Astrocyte (in vitro differentiated cells and primary cell): Measurements from ENCODE around the gene PAPLN. TPM values are rescaled to one million over a fixed set of nuclear protein-coding genes. Genes with fewer than 3 reads are reported as not detected.

Experiments used
- DNase-seq: peaks from one replicate; pipeline ENCODE4 v3.0.0-alpha.2; 2010; ENCODE audit warnings: low read depth
- FAIRE-seq: peaks from 2 replicates; lab custom pipeline; 2011; peaks lifted over from hg19 to GRCh38; lab: Jason Lieb, UNC
- H2AFZ ChIP-seq: 2 replicates; pipeline ENCODE4 v1.6.0; 2012; ENCODE audit warnings: low read depth, low read length, inconsistent platforms
- H3K27ac ChIP-seq: 2 replicates; pipeline ENCODE4 v1.5.1; 2011; ENCODE audit warnings: low read depth, low read length, inconsistent platforms
- H3K27me3 ChIP-seq: 2 replicates; pipeline ENCODE4 v1.6.0; 2011; ENCODE audit warnings: low read length, inconsistent platforms; ENCODE audit not compliant: insufficient read depth
- H3K36me3 ChIP-seq: 2 replicates; pipeline ENCODE4 v1.5.1; 2011; ENCODE audit warnings: low read length, inconsistent platforms; ENCODE audit not compliant: insufficient read depth
- H3K4me1 ChIP-seq: 2 replicates; pipeline ENCODE4 v1.5.1; 2011; ENCODE audit warnings: low read length, inconsistent platforms; ENCODE audit not compliant: insufficient read depth
- H3K4me2 ChIP-seq: 2 replicates; pipeline ENCODE4 v1.6.0; 2012; ENCODE audit warnings: low read length, inconsistent platforms
- H3K4me3 ChIP-seq: 2 replicates; pipeline ENCODE4 v1.5.1; 2011; ENCODE audit warnings: low read depth, mild to moderate bottlenecking, low read length, inconsistent platforms; ENCODE audit not compliant: insufficient read depth
- H3K79me2 ChIP-seq: 2 replicates; pipeline ENCODE4 v1.6.0; 2012; ENCODE audit warnings: mild to moderate bottlenecking, low read length, inconsistent platforms; ENCODE audit not compliant: insufficient read depth
- H3K9ac ChIP-seq: 2 replicates; pipeline ENCODE4 v1.6.0; 2012; ENCODE audit warnings: mild to moderate bottlenecking, low read length, inconsistent platforms
- H3K9me3 ChIP-seq: 2 replicates; pipeline ENCODE4 v1.5.1; 2012; ENCODE audit warnings: low read depth, mild to moderate bottlenecking, low read length, inconsistent platforms; ENCODE audit not compliant: insufficient read depth
- H4K20me1 ChIP-seq: 2 replicates; pipeline ENCODE4 v1.6.0; 2012; ENCODE audit warnings: low read length, inconsistent platforms; ENCODE audit not compliant: insufficient read depth
- H3K27ac Mint-ChIP-seq: one replicate; pipeline ENCODE4 v1.8.0; 2021; ENCODE audit warnings: mild to moderate bottlenecking, mixed read lengths; ENCODE audit not compliant: unreplicated experiment
- H3K27me3 Mint-ChIP-seq: one replicate; pipeline ENCODE4 v1.8.0; 2021; ENCODE audit warnings: low read depth, mixed read lengths; ENCODE audit not compliant: unreplicated experiment
- H3K36me3 Mint-ChIP-seq: one replicate; pipeline ENCODE4 v1.8.0; 2021; ENCODE audit warnings: low read depth, mixed read lengths; ENCODE audit not compliant: unreplicated experiment
- H3K4me1 Mint-ChIP-seq: one replicate; pipeline ENCODE4 v1.8.0; 2021; ENCODE audit warnings: low read depth, mixed read lengths; ENCODE audit not compliant: unreplicated experiment
- H3K4me3 Mint-ChIP-seq: one replicate; pipeline ENCODE4 v1.8.0; 2021; ENCODE audit warnings: mild to moderate bottlenecking, moderate library complexity, mixed read lengths; ENCODE audit not compliant: unreplicated experiment
- H3K9me3 Mint-ChIP-seq: one replicate; pipeline ENCODE4 v1.8.0; 2021; ENCODE audit warnings: mild to moderate bottlenecking, mixed read lengths; ENCODE audit not compliant: unreplicated experiment
- EZH2 ChIP-seq: IDR thresholded peaks from 2 replicates; pipeline ENCODE4 v1.6.1; 2012; ENCODE audit warnings: mild to moderate bottlenecking, low read length, inconsistent platforms; ENCODE audit not compliant: insufficient read depth
- total RNA-seq: library from RNA; stranded (reverse); gene quantifications from 2 replicates; pipeline ENCODE4 v1.2.1, GENCODE V29; 2021
- TF ChIP-seq, protein P1 (sequence below): IDR thresholded peaks from 2 replicates; pipeline ENCODE4 v1.5.1; 2011; ENCODE audit warnings: low read depth, mild to moderate bottlenecking, inconsistent platforms, low read length, moderate library complexity; ENCODE audit not compliant: insufficient read depth

The PAPLN gene
- total RNA-seq, 1 donor from 2014 or later = 5.0 TPM

DNA sequence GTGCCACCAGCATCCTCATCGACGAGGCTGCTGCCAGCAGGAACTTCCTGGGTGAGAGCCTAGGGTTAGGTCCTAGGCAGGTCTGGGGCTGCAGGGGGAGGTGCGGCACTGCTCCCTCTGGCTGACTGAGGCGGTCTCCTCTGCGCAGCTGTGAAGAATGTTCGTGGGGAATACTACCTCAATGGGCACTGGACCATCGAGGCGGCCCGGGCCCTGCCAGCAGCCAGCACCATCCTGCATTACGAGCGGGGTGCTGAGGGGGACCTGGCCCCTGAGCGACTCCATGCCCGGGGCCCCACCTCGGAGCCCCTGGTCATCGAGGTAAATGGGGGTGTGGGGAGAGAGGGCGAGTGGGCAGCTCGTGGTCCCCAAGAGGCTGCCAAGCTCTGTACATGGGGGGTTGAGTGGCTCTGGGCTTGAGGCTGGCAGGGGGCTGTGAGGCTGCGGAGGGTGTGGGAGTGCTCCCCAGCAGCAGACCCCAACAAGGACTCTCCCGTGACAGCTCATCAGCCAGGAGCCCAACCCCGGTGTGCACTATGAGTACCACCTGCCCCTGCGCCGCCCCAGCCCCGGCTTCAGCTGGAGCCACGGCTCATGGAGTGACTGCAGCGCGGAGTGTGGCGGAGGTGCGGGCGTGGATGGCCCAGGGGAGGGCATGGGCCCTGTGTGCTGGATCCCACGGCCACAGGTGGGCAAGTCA lies 14.4 kb downstream of the PAPLN start:
- H3K79me2 ChIP-seq = no peaks in the 10 kb centered on the region
- H4K20me1 ChIP-seq = no peaks in the 10 kb centered on the region
- H3K9me3 Mint-ChIP-seq = no peaks in the 10 kb centered on the region
- DNase-seq (no peak), FAIRE-seq (no peak)
- no peaks in the 10 kb centered on the region for H3K9me3 ChIP-seq
- H3K36me3 Mint-ChIP-seq = peaks cover 3% of the 10 kb centered on the region
- H3K9ac ChIP-seq = no peak overlapping the region
- peaks cover 7% of the 10 kb centered on the region for H3K27me3 Mint-ChIP-seq
- peaks cover 4% of the 10 kb centered on the region for H3K4me1 Mint-ChIP-seq
- H3K27me3 ChIP-seq = no peaks in the 10 kb centered on the region
- no peak overlapping the region for H2AFZ ChIP-seq
- H3K36me3 ChIP-seq = no peaks in the 10 kb centered on the region
- H3K27ac Mint-ChIP-seq = no peak overlapping the region
- H3K27ac ChIP-seq = no peak overlapping the region
- no peak overlapping the region for H3K4me3 Mint-ChIP-seq
- no peak overlapping the region for H3K4me2 ChIP-seq
- H3K4me3 ChIP-seq = no peak overlapping the region
- TF ChIP-seq, protein P1, sequence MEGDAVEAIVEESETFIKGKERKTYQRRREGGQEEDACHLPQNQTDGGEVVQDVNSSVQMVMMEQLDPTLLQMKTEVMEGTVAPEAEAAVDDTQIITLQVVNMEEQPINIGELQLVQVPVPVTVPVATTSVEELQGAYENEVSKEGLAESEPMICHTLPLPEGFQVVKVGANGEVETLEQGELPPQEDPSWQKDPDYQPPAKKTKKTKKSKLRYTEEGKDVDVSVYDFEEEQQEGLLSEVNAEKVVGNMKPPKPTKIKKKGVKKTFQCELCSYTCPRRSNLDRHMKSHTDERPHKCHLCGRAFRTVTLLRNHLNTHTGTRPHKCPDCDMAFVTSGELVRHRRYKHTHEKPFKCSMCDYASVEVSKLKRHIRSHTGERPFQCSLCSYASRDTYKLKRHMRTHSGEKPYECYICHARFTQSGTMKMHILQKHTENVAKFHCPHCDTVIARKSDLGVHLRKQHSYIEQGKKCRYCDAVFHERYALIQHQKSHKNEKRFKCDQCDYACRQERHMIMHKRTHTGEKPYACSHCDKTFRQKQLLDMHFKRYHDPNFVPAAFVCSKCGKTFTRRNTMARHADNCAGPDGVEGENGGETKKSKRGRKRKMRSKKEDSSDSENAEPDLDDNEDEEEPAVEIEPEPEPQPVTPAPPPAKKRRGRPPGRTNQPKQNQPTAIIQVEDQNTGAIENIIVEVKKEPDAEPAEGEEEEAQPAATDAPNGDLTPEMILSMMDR = no peak
- no peak for TF ChIP-seq EZH2
- peaks cover 6% of the 10 kb centered on the region for H3K4me1 ChIP-seq

- no peaks in the 10 kb centered on the region for H4K20me1 ChIP-seq
- Mint-ChIP-seq H3K36me3 (peaks cover 3% of the 10 kb centered on the region), H3K4me3 (no peak overlapping the region), H3K27ac (no peak overlapping the region), H3K27me3 (peaks cover 7% of the 10 kb centered on the region), H3K9me3 (no peaks in the 10 kb centered on the region), H3K4me1 (no peaks in the 10 kb centered on the region)
- H3K9me3 ChIP-seq = no peaks in the 10 kb centered on the region
- no peaks in the 10 kb centered on the region for H3K27me3 ChIP-seq
- H3K36me3 ChIP-seq = no peaks in the 10 kb centered on the region
- no peak for TF ChIP-seq EZH2
- TF ChIP-seq, protein P1 = no peak
- H3K9ac ChIP-seq = no peak overlapping the region
- H3K79me2 ChIP-seq = no peaks in the 10 kb centered on the region
- no peak overlapping the region for H3K4me3 ChIP-seq
- FAIRE-seq = no peak
- no peak for DNase-seq
- H2AFZ ChIP-seq = no peak overlapping the region
- peaks cover 6% of the 10 kb centered on the region for H3K4me1 ChIP-seq
- no peak overlapping the region for H3K27ac ChIP-seq
- no peak overlapping the region for H3K4me2 ChIP-seq
Observed at GRCh38 chr14:73252491-73253322, 15.4 kb downstream of the PAPLN start.

DNA sequence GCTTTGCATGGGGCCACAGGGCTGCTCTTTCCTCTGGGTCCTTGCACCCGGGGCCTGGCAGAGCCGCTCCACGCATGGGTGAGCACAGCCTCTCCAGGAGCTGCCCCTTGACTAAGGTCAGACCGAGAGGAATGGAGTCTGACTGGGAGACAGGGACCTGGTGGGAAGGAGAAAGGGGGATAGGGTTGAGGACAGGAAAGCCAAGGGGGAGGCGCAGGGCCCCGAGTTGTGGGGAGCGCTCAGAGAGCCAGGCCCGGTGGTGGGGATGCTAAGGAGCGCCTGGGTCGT lies 16.0 kb downstream of the PAPLN start:
- Mint-ChIP-seq H3K4me3 (no peak overlapping the region), H3K9me3 (no peaks in the 10 kb centered on the region), H3K27ac (no peak overlapping the region), H3K36me3 (peaks cover 3% of the 10 kb centered on the region), H3K27me3 (peaks cover 7% of the 10 kb centered on the region), H3K4me1 (no peaks in the 10 kb centered on the region)
- peaks cover 6% of the 10 kb centered on the region for H3K4me1 ChIP-seq
- H2AFZ ChIP-seq = no peak overlapping the region
- H3K9ac ChIP-seq = no peak overlapping the region
- FAIRE-seq (no peak), DNase-seq (no peak)
- no peaks in the 10 kb centered on the region for H3K27me3 ChIP-seq
- H3K27ac ChIP-seq = no peak overlapping the region
- no peak for TF ChIP-seq EZH2
- TF ChIP-seq, protein P1 = no peak
- no peak overlapping the region for H3K4me2 ChIP-seq
- no peaks in the 10 kb centered on the region for H3K79me2 ChIP-seq
- H3K4me3 ChIP-seq = no peak overlapping the region
- no peaks in the 10 kb centered on the region for H3K9me3 ChIP-seq
- no peaks in the 10 kb centered on the region for H3K36me3 ChIP-seq
- no peaks in the 10 kb centered on the region for H4K20me1 ChIP-seq
